ENCODE data around the gene ATP7A. TPM values are rescaled to one million over a fixed set of nuclear protein-coding genes. Genes with fewer than 3 reads are reported as not detected.

Gene ATP7A
- total and polyA plus RNA-seq, 2 donors (not counting 3 experiments of a cell fraction or from before 2014, with no cell fraction given): 3.1 to 8.8 TPM

GRCh38 chrX:78046362-78046761 is 135.9 kb downstream of the ATP7A start:
- Histone ChIP-seq H3K27me3 (ENCODE audit: control insufficient read depth in 2 of 2, insufficient read depth in 2 of 2, low read length in 2 of 2) (no peaks in the 10 kb centered on the region), H3K4me2 (ENCODE audit: insufficient read depth, low read length) (no peak overlapping the region), H4K20me1 (replicated peaks; ENCODE audit: control insufficient read depth, extremely low read depth, insufficient read depth, low read length) (no peaks in the 10 kb centered on the region), H3K27ac (ENCODE audit: insufficient read depth, low read depth, low read length) (no peak overlapping the region), H2AFZ (ENCODE audit: low read depth, low read length) (no peak overlapping the region), H3K79me2 (ENCODE audit: control insufficient read depth, insufficient read depth, low read length) (no peaks in the 10 kb centered on the region), H3K9me3 (replicated peaks; ENCODE audit: control insufficient read depth, insufficient read depth, low read length) (no peaks in the 10 kb centered on the region), H3K9me1 (replicated peaks; ENCODE audit: control insufficient read depth, extremely low read depth, insufficient read depth, low read length) (no peaks in the 10 kb centered on the region), H3K9ac (replicated peaks; ENCODE audit: extremely low read depth, insufficient read depth, low read length) (no peak overlapping the region), H3K4me3 (replicated peaks in 1 of 3; ENCODE audit: insufficient read depth in 1 of 3, low read depth in 1 of 3, low read length in 3 of 3) (no peak overlapping the region), H3K36me3 (ENCODE audit: control insufficient read depth in 2 of 2, extremely low read depth in 1 of 2, insufficient read depth in 2 of 2, low read length in 2 of 2) (no peaks in the 10 kb centered on the region), H3K4me1 (ENCODE audit: control insufficient read depth, extremely low read depth, insufficient read depth, low read length) (no peaks in the 10 kb centered on the region)
- DNase-seq (ENCODE audit: low read depth, low spot score) (no peak), FAIRE-seq (no peak)
- dilution Hi-C loops (cut with MboI; ENCODE audit: extremely low pct_ligation_motif_present, low sequenced_read_pairs) (no loop called here), intact Hi-C loops (cut with micrococcal nuclease) (no loop called here)
- no peak for TF ChIP-seq EZH2 (IDR thresholded peaks at IDR 0.05; ENCODE audit: borderline replicate concordance, low read depth, low read length, severe bottlenecking)
- no peak for TF ChIP-seq MYC (IDR thresholded peaks at IDR 0.05; ENCODE audit: low read depth, low read length)
- no peak for TF ChIP-seq POLR2A (IDR thresholded peaks at IDR 0.05; ENCODE audit: low read depth, low read length)
- no peak for TF ChIP-seq GATA2 (IDR thresholded peaks at IDR 0.05; ENCODE audit: insufficient read depth, insufficient read length, low read depth, low read length)
- TF ChIP-seq POLR2AphosphoS5 (IDR thresholded peaks at IDR 0.05; ENCODE audit: insufficient read depth, low read depth, low read length): no peak
- TF ChIP-seq FOS (IDR thresholded peaks at IDR 0.05; ENCODE audit: borderline replicate concordance, insufficient read depth, low read length): no peak
- no peak for TF ChIP-seq CTCF (IDR thresholded peaks at IDR 0.05; ENCODE audit: extremely low read depth in 1 of 2, insufficient read depth in 1 of 2, low read depth in 1 of 2, low read length in 2 of 2)
- TF ChIP-seq JUN (IDR thresholded peaks at IDR 0.05; ENCODE audit: borderline replicate concordance, insufficient read depth, insufficient read length, low read depth): no peak
- TF ChIP-seq MAX (IDR thresholded peaks at IDR 0.05; ENCODE audit: insufficient read depth, insufficient read length): no peak
- POLR2A ChIA-PET: interaction anchor here (0.7 kb wide), 1 partner anchor 214 kb away, joined by 5 read pairs; no protein-coding TSS in a partner anchor
- CTCF ChIA-PET: no interaction called here
- BruUV-seq (replicated peaks): no TSS peak
